Stimulated activated CD4-positive, alpha-beta T cell treated with anti-CD3 and anti-CD28 coated beads, Interleukin-15, amount 100 ng/mL, for 1 hour (primary cell): Measurements from ENCODE around the gene ABCC3.

Experiments used
- DNase-seq, 2 donors: peaks; one replicate each; pipeline ENCODE4 v3.0.0-alpha.2; 2020; ENCODE audit warnings: low read depth in 1 of 2, low spot score in 1 of 2

The ABCC3 gene

DNA sequence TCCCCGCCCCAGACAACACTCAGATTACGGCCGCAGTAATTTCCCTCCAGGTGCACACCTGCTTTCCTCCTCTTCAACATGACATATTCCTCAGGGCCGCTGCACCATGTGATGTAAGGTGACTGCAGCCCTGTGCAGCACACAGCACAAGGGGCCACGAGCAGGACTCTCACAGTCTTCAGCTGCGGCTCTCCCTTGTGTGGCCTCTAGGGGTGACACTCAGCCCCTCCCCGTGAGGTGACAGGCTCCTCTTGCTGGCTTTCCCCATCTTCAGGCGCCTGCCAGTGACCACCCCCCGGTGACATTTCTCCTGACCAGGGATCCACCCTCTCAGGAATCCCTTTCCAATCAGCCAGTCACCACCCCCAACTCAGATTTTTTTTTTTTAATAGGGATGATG is 31.3 kb upstream of the ABCC3 start:
- DNase-seq = no peak

DNA sequence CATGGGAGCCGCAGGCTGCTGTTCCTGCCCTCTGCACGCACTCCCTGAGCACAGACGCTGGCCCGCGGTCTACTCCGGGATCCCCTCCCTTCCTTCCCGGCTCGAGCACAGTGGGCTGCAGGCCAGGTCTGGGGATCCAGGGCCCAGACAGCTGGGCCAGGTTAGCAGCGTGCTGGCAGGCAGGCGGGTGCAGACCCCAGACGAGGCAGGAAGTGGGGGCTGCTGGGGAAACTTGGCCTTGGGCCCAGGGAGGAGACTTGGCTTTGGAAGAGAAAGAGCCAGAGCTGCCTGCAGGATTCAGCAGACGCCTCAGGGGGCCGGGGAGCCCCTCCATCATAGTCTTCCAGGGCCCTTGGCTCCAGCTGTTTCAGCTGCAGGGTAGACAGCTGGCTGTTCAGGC is 30.2 kb upstream of the ABCC3 start:
- DNase-seq = no peak

DNA sequence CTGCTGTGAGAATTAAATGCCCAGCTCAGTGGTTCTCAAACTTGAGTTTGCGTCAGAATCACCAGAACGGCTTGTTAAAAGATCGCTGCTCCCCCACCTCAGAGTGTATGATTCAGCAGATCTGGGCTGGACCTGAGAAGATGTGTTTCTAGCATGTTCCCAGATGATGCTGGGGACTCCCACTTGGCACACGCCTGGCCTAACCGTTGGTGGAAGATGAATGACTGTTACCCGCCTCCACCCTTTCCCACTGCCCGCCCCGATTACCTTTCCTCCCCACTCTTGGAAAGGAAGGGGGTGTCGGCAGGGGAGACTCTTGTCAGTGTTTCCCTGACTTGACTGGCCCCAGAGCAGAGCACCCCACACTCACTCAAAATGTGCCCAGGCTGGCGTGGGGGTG is 29.3 kb upstream of the ABCC3 start:
- DNase-seq = no peak

DNA sequence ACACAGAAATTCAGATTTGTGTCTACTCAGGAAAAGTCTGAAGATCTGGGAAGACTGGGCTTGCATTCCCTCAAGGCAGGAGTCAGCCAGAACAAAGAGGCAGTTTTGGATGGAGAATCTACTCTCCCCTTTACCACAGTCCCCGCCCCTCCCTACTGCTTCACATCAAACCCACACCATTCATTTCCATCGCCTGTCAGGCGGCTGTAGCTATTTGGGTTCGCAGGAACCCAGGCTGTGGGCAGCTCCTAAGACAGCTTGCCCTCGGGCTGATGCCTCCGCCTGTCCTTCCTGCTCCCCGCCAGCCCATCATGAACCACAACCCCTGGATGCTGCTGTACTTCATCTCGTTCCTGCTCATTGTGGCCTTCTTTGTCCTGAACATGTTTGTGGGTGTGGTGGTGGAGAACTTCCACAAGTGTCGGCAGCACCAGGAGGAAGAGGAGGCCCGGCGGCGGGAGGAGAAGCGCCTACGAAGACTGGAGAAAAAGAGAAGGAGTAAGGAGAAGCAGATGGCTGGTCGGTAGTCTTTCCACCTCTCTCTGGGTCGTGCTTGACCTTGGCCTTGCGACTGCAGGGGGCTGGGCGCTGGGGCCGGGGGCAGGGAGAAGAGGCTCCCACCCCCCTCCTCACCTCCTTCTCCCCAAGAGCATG is 27.0 kb upstream of the ABCC3 start:
- no peak for DNase-seq

DNA sequence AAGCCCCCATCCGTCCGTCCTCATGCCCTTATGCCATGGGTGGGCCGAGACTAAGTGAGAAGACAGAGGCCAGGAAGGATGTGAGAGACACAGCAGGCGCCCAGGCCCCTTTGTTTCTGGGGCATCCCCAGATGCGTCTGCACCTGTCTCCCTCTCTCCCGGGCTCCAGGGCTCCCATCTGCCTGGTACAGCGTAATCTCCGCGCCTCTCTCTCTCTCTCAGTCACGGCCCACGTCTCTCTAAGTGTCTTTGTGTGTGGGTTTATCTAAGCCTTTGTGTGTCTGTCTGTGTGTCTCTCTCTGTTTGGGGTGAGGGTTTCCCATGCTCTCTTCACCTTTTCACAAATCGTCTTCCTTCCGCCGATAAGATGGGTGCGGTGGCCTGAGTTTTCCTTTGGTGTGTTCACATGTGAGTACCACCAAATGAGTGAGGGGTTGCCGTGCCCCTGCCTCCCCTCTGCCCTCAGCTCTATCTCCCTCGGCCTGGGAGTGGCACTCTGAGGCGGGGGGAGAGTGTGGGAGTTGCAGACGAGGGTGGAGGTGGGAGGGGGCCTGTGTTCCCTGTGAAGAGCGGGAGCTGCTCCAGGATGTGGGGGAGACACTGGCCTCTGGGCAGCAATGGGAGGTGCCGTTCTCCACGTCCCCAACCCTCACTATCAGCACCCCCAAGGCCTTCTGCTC is 25.8 kb upstream of the ABCC3 start:
- DNase-seq = no peak

DNA sequence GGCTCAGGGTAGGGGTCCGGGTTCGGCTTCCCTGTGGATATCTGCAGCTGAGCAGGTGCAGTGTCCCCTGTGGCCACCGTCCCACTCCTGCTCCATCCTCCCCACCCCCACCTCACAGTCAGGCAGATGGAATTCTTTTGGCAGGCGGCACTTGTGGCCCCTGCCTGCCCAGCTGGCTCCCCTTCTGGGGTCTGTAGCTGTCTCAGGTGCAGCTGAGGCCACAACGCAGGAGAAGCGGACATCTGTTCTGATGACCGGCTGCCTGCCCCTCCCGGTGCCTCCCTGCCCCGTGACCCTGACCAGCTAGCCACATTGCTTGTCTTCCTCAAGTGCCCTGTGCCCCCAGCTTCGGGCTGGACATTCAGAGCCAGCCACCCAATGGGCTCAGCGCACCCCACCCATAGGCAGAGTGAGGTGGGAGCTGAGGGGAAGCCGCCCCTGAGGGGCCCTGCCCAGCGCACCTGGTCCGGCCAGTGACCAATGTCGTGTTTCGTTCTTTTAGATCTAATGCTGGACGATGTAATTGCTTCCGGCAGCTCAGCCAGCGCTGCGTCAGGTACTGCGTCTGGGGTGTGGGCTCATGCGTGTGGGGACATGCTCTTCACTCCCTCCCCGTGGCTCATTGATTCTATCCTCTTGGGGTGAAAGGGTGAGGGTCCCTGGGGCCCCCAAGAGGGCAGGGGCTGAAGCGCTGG is 25.2 kb upstream of the ABCC3 start:
- no peak for DNase-seq

DNA sequence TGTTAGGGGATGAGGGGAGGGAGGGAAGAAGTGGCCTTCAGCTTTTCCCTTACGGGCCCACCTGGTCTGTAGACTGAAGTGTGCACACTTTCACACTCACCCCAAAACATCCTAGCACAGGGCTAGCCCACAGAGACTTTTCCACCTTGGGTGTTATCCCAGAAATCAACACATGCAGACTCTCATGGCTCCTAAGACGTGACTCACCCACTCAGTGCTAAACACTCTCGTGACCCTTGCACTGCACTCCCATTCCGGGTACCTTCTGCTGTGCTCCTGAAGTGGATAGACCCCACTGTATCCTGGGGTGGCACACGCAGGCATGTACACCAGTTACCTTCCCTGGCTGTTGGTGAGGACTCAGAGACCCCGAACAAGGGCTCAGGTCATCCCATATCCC is 23.0 kb upstream of the ABCC3 start:
- no peak for DNase-seq

DNA sequence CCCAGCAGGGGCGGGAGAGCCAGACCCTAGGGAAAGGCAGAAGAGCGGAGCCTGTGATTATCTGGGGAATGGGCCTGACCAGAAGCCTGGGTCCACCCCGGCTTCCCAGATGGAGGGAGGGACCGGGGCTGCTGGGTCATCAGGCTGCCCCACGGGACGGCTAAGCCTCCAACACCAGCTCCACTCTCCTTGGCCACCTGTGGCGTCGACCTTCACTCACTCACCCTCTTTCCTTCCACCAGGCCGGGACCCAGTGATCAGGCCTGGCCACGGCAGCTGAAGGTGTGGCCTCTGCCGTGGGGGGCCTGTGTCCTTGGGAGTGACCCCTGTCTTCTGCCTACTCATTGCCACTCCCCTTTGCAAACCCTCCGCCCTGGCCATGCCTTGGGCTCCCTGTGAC is 22.4 kb upstream of the ABCC3 start:
- no peak for DNase-seq

DNA sequence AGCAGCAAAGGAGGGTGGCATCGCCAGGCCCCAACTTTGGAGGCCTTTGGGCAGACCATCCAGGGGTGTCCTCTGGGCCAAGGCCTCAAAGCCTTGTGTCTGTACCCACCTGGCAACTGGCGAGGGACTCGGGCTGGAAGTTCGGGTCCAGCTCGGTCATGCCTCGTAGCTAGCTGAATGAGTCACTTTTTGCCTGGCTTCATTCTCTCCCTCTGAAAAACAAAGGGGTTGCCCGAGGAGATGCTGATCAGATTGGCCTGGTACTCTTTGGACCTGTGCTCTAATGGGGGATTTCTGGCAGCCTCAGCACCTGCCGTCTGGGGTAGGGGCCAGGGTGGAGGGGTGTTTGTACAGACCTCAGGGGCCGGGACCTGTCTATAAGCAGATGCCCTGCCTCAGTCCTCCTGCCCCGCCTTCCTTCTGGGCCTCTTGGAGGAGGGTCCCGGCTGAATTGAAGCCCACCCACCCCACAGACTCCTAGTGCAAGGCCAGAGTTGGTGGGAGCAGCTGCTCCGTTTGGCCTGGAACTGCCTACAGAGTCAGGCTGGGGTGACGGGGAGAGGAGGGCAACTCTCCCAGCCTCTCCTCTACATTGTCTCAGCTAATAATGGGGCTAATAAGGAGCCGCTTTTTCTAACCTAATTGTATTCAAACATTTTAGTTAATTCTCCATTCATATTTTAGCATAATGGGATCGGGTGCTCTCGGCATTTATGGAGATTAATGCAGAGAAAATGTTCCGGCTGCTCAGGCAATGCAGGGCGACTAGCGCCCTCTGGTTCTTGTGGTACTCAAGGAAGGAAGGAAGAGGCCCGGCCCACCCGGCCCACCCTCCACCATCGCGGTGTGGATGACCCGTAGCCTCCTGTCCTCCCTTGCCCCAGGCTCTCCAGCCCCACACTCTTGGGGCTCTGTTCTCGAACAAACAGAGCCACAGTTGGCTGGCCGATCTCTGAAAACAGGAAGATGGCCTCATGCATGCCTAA is 21.4 kb upstream of the ABCC3 start:
- DNase-seq = no peak

DNA sequence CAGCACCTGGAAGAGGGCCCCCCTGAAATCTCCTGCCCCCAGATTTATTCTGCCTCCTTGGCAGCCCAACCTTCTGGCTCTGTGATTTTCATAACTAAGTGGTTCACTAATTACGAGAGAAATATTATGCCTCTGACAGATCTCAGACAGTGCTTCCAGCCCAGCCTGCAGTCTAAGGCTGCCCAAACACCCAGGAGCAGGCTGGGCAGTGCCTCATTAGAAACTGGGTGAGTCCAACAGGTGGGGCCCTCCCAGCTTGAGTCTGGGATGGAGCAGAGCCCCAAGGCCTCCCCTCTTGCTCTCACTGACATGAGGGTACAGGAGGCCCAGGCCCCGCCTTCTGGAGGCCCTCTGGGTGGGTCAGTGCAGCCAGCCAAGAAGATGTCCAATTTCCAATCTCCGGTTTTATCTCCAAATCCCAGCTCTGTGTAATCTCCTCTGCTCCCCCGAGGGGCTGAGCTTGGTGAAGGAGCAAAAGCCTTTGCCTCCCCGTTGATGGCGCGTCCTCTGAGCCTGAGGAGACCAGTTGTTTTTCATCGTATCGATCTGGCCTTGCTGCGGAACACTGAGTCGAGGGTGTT is 20.1 kb upstream of the ABCC3 start:
- no peak for DNase-seq

DNA sequence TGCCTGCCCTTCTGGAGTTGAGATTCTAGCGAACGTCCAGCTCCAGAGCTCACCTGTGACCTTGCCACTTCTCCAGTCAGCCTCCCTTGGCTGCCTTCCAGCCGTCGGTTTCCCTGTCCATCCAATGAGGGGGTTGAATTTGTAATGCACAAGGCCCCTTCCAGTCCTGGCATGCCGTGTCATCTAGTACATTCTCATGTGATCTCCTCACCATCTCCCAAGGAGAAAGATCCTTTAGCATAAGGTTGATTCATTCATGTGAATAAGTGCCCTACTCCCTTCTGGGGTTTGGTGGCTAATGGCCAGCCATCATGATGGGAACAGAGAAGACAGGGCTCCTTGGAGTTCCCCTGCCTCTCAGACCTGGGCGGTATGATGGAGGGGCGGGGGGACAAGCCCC is 18.9 kb upstream of the ABCC3 start:
- DNase-seq = no peak

DNA sequence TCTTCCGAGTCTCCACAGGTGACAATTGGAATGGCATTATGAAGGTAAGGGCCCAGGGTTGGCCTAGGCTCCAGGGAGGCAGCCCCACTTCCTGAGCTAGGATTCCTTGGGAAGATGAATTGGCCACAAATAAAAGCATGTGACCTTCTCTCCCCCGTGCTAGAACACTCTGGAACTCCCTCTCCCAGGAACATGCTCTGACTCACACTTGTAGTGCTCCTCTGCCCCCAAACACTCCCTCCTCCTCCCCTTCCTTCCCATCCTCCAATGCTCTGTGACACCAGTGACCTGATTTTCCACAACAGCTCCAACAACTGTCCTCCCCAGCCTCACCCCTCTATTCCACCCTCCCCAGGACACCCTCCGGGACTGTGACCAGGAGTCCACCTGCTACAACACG is 16.4 kb upstream of the ABCC3 start:
- DNase-seq = no peak

DNA sequence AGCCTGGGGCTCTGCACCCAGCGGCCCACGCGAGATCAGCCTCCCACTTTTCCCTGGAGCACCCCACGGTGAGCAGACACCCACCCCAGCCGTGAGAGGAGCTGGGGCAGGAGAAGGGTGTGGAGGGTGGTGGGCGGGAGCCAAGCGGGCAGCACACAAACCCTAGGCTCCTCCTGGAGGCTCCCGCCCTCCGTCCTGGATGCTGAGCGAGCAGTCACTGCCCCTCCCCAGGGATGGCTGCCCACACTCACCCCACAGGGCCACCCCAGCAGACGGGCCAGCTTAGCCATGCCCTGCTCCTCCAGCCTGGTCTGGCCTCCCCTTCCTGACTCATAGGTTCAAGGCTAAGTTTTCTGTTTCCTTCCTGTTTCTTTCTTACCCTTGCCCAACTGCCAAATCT is 15.7 kb upstream of the ABCC3 start:
- no peak for DNase-seq

DNA sequence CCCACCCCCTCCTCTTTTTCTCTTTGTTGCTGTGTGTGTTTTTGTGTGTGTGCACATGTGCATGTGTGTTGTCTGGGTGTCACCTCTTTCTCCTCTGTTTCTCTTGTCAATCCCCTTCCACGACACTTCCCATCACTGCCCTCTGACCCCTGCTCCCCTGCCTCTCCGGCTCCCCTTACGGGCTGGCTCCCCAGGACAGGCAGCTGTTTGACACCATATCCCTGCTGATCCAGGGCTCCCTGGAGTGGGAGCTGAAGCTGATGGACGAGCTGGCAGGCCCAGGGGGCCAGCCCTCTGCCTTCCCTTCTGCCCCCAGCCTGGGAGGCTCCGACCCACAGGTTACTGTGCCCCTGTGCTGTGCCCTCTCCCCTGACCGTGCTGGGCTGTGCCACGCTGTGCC is 15.2 kb upstream of the ABCC3 start:
- no peak for DNase-seq

DNA sequence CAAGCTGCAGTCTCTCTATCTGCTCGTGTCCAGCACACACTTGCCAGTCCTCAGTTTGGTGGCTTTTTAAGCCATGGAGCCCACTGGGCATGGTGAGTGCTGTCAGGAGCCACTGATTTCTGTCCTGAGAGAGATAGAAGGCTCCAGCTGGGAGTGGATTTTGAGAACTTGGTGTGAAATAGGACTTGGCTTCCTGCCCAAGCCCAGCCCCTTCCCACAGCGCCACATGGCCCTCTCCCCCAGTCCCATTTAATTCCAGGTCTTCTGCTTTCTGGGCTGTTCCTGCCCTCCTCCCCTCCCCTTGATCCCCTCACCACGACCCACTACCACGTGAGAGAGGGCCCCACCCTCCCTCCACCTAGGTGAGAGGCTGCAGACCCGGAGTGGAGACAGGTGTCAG is 14.4 kb upstream of the ABCC3 start:
- no peak for DNase-seq

DNA sequence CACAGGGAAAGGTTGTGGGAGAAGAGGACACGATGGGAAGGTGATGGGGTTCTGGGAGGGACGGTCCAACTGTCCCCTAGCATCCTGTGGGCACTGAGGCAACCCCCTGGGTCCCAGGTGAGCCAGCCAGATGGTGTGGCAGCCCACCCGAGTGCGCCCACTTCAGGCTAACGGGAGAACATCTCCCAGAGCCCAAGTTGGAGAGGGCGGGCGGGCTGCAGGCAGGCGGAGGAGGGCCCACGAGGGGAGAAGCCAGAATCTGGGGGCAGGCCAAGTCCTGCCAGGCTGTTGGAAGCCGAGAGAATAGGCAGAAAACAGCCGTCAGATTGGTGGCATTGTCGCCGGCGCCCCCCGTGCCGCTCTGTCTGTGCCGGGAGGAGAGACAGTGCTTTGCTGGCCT is 13.8 kb upstream of the ABCC3 start:
- DNase-seq = no peak

DNA sequence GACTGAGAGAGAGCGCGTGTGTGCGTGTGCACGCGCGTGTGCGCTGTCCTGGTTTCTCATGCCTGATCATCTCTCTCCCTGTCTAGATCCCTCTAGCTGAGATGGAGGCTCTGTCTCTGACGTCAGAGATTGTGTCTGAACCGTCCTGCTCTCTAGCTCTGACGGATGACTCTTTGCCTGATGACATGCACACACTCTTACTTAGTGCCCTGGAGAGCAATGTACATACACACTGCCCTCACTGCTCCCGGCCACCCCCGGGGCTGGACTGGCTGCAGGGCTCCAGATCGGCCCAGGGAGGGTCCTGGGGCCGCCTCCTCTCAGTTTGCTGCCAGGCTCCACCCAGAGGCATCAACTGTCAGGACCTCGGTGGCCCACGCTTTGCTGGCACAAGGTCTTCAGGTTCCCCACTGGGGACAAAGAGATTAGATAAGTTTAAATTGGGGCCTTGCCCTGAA is 13.1 kb upstream of the ABCC3 start:
- DNase-seq = no peak

DNA sequence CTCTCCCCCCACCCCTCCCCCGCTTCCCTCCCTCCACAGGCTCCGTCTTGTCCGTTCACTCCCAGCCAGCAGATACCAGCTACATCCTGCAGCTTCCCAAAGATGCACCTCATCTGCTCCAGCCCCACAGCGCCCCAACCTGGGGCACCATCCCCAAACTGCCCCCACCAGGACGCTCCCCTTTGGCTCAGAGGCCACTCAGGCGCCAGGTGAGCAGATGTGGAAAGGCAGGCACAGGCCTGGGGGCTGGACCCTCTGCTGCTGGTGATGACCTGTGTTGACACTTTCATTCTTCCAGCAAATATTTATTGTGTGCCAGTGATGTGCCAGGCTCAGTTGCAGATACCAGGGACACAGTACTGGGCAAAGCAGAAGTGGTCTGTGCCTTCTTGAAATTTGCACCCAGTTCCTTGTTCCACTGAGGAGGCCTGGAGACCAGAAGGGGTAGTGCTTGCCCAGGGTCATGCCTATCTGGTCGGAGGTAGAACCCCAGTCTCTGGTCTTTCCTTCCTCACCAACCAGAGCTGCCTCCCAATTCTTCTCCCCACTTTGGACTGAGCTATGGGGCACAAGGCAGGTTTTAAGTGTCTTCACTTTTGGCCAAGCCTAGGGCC is 10.3 kb upstream of the ABCC3 start:
- DNase-seq = no peak

DNA sequence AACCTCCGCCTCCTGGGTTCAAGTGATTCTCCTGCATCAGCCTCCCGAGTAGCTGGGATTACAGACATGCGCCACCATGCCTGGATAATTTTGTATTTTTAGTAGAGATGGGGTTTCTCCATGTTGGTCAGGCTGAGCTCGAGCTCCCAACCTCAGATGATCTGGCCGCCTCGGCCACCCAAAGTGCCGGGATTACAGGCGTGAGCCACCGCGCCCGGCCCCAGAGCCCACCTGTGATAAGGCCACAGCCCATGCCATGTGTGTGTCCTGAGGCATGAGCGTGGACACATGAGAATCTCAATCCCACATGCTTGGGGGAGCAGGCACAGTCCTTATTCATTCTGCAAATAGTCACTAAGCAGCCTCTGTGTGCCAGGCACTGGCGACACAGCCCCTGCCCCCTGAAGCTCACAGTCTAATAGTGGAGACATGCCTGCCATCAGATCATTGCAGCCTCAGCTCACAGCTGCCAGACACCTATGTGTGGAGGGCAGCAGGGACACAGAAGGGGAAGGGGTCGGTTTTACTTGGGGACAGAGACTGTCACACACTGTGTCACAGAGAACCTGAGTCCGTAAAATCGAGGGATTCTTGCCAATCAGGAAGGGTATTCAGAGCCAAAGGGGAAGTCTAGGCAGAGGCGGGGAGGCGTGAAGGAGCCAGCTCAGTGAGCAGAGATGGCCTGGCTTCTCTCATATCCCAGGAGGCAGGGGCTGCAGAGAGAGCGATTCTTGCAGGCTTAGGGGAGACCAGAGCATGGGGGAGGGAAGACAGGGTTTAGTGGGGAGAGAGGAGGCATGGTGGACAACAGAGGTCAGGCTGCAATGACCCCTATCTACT is 9.4 kb upstream of the ABCC3 start:
- no peak for DNase-seq
